Renal cortical epithelial cell (primary cell): ENCODE measurements around the gene PLA2G15. TPM values are rescaled to one million over a fixed set of nuclear protein-coding genes. Genes with fewer than 3 reads are reported as not detected.
A peak's percentile ranks its signal among the peaks of the same experiment; 100 is the strongest.
"Not testable (repeated sequence)": the region's sequence is repeated elsewhere in the genome, so short reads cannot be mapped to it uniquely, and the experiment has no call there.

Source experiments
- DNase-seq: peaks from one replicate; pipeline ENCODE4 v3.0.0-alpha.2; 2011; ENCODE audit warnings: low read depth
- total RNA-seq: library from RNA; depleted of rRNA; stranded (reverse); fragments of >200 nt; gene quantifications from 2 replicates; pipeline ENCODE4 v1.2.3, GENCODE V29; 2014

PLA2G15 gene
- total RNA-seq, 1 donor from 2014 or later, result 50.1 TPM

DNA sequence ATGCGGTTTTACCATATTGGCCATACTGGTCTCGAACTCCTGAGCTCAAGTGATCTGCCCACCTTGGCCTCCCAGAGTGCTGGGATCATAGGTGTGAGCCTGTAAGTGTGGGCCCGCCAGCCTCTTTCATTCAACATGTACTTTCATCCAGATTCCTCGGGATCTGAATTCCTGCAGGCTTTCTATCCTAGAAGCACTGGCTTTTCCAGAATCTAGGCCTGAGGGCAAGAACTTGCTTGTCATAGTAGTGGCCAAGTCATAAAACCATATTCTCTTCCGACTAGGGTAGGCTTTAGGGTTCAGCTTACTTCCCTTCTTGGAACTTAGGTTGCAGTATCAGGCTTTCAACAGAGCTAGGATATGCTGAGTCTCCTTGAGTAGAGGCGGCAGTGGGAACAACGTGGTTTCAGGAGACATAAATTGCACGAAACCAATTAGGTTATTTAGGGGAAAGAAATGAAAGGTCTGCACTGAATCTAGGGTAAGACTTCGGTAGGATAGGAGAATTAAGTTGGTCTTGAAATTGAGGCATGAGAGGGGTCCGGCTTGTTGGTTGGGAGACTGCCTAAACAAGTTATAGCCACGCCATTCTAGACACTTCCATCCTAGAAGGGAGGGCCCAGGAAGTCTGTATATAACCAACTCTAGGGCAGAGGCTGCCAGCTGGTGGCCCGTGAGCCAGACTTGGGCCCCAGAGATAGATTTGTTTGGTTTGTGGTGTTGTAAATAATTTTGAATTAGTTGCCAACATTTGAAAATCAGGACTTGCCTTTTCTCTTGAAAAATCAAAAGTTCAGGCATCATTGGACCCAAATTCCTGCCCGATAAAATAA is 34.8 kb downstream of the PLA2G15 start:
- DNase-seq, result no peak

DNA sequence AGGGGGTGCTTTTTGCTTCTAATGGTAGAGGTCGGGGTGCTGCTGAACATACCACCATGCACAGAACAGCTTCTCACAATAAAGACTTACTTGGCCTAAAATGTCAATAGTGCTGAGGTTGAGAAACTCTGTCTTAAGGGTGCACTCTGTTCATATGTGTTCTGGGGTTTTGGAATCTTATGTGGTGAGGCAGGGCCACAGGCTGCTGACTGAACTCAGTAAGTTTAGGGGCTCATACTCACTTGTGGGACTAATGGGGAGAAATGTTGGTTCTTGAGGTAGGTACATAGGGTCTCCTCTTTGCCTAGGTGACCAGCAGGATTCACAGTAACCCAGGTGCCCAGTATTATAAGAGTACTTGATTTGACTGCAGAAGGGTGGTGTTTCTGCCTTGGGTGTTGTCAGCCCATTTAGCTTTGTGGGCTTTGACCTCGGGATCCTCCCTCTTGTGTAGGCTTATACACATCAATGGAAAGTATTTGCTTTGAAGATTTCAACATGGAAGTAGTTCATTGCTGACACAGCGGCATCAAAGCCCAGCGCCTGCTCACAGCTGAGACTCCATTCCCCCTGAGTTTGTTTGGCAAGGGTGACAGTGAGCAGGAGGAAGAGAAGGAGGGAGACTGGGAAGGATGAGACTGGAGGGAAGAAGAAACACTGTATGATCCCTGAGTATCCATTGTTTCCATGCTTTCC is 36.3 kb downstream of the PLA2G15 start:
- DNase-seq, result no peak

DNA sequence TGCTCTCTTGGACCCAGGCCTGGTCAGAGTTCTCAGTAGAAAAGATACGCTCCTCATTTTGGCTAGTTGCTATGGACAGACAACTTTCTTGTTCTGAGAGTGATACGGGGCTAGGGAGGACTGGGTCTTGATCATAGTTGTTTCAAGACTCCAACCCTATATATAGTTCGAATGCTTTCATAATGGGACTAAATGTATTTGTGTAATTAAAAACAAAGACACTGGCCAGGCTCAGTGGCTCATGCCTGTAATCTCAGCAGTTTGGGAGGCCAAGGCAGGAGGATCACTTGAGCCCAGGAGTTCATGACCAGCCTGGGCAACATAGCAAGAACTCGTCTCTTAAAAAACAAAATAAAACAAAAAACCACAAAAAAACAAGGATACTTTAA is 36.9 kb downstream of the PLA2G15 start:
- DNase-seq, result no peak

DNA sequence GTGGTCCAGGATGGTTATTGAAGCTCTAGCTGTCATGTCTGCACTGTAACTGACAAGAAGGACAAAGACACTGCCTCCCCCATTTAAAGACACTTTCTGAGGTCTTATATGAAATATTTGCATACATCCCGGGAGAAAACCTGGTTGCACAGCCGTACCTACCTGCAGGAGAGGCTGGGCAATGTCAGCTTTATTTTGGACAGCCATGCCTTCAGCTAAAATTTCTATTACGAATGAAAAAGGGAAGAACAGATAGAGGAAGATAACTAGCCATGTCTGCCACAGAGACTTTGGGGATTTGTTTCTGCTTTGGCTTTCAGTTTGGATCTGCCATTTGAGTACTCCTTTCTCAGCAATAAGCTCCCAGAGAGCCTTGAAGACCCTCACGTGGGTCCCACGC is 38.2 kb downstream of the PLA2G15 start:
- DNase-seq, result no peak

DNA sequence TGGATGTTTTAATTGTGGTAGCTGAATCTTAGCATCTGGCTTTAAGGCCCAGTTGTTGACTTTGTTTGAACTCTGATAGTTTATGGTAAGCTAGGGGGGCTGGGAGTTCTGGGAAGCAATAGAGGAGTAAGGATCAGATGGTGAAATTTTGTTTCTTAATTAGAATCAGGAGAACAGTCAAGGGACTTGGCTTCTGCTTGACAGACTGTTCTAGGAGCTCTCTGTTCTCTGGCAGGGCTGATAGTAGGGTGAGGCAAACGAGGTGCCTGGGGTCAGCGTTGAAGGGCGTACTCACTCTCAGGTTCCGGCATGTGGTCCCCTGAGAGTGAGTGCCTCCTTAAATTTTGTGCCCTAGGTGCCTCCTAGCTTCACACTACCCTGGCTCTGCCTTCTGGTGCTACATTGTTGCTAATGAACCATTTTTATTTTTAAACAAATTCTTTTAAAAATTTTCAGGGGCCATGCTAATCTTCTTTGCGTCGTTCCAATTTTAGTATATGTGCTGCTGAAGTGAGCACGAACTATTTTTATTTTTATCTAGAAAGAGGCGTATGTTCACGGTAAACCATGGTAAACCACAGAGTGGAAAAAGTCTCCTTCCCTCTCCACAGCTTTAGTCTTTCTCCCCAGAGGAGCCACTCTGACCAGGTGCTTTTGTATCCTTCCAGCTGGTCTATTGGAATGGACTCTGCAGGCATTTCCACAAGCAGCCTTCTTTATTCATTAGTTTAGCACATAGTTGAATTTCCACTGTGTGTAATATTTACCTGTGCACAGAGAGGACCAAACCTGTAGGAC is 38.8 kb downstream of the PLA2G15 start:
- DNase-seq, result no peak

DNA sequence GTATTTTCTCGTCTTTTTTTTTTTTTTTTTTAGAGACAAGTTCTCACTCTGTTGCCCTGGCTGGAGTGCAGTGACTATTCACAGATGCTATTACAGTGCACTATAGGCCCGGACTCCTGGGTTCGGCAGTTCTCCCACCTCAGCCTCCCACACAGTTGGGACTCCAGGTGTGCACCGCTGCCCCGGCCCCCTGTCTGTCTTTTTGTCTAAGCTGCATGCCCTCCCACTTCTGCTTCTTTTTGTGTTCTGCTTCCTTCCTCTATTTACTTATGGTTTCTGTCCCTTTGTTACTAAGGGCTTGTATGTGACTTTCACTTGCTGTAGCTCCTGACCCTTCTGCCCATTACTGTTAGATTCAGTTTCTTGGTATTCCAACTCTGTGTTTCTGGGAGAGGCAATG is 39.7 kb downstream of the PLA2G15 start:
- DNase-seq, result no peak

DNA sequence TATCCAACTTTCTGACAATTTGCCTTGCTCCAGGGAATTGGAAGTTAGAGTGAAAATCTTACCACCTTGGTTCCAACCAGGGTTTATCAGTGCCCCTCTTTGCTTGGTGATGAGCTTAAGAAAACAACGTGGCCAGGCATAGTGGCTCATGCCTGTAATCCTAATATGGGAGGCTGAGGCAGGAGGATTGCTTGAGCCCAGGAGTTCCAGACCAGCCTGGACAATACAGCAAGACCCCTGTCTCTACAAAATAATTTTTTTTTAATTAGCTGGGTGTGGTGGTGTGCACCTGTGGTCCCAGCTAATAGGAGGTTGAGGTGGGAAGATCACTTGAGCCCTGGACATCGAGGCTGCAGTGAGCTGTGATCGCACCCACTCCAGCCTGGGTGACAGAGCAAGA is 40.5 kb downstream of the PLA2G15 start:
- DNase-seq, result no peak

DNA sequence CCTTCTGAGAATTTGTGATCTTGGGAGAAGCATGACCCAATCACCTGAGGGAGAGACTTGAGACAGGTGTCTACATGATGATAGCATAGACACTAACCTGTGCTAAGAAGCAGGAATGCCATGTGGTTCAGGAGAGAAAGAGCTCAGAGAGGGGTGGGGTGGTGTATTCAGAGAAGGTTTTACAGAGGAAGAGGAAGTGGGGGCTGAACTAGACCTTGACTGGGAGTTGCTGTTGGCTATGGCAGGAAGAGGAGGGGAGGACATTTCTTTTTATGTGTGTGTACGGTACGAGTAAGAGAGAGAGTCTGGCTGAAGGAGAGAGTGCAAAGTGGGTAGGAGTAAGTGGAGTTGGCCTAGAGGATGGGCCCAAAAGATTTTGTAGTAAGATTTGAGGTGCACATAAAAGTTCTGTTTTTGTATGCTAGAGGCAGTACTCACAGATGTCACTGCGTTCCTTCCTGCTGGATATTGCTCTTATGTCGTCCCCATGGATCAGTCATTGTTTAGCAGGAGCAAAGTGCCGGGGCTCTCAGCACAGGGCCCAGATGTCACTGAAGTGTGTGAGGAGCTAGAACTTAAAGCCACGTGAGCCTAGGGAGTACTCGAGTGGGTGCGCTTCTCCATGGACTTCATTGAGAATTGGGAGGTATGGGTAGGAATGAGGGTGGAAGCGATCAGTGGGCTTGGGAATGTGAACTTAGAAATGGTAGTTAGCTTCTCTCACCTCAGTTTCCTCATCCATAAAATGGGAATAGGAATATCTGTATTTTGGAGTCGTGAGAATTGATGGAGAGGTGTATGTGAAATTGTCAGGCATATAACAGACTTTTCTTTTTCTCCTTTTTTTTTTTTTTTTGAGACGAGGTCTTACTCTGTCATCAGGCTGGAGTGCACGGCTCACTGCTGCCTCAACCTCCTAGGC is 41.2 kb downstream of the PLA2G15 start:
- DNase-seq, result no peak

DNA sequence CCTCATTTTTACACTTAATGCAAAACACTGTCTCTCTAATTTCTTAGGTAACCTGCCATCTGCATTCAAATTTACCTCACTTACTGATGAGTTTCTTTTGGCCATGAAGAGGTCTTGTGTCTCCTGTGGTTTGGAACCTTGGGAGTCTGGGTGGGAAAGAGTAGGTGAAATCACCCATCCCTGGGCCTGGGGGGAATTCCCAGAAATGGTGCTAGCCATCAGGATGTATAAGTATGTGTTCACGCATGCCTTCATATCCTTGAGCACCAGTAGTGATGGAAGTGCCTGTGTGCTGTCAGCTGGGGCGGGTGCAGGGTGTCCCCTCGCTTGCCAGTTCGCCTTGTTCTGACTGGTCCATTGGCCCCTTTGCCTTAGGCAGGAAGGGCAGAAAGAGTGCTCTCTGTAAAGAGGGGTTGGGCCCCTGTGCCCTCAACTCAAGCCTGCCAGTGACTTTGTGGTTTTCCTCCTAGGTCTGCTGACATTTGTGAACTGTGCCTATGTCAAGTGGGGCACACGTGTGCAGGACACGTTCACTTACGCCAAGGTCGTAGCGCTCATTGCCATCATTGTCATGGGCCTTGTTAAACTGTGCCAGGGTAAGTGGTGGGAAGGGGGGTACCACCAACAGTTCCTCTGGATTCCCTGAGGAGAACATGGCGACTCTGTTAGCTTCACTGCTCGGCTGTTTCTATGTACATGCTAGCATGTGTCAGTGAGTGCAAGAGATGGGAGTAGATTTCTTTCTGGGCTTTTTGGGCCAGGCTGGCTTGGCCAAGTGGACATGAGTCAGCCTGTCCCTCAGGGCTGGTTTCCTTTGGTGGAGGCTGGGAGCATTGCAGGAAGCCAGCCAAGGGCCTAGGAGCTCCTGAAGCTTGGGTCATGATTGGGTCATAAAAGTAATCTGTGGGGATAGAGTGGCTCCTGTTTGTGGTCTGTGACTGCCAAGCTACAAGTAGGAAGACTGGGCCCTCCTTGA is 42.4 kb downstream of the PLA2G15 start:
- DNase-seq, result peak; percentile 90

DNA sequence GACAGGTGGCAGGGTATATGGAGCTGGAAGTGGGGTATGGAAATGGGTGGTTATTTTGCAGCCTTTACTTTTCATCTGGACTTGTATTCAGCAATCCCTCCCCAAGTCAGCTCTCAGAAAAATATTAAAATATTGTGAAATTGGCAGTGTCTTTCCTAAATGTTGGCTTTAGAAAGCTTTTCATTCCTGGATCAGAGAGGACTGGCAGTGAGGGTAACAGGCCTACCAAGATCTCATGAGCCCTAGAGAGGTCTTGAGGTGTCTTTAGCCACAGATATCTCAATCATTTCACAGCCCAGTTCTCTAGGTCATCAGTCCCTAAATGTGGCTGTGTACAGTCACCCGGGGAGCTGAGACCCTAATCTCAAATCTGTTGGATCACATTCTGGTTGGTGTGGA is 43.1 kb downstream of the PLA2G15 start:
- DNase-seq, result no peak

DNA sequence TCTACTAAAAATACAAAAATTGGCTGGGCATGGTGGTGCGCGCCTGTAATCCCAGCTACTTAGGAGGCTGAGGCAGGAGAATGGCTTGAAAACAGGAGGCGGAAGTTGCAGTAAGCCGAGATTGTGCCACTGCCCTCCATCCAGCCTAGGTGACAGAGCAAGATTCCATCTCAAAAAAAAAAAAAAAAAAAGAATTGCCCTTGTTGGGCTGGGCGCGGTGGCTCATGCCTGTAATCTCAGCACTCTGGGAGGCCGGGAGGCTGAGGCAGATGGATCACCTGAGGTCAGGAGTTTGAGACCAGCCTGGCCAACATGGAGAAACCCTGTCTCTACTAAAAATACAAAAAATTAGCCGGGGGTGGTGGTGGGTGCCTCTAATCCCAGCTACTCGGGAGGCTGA is 43.6 kb downstream of the PLA2G15 start:
- DNase-seq, result not testable (repeated sequence)

DNA sequence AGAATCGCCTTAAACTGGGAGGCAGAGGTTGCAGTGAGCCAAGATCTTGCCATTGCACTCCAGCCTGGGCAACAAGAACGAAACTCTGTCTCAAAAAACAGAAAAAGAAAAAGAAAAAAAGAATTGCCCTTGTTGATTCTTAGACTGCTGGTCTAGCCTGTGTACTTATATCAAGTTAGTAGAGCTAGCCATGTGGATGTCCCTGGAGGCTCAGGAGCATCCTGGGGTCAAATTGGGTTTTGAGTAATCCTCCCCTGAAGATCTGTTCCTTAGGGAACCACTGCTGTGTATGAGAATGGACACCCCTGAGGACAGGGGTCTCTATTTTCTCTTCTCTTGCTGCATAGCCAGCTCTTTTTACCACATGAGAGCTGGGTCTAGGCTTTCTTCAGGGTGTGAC is 44.0 kb downstream of the PLA2G15 start:
- no peak for DNase-seq

DNA sequence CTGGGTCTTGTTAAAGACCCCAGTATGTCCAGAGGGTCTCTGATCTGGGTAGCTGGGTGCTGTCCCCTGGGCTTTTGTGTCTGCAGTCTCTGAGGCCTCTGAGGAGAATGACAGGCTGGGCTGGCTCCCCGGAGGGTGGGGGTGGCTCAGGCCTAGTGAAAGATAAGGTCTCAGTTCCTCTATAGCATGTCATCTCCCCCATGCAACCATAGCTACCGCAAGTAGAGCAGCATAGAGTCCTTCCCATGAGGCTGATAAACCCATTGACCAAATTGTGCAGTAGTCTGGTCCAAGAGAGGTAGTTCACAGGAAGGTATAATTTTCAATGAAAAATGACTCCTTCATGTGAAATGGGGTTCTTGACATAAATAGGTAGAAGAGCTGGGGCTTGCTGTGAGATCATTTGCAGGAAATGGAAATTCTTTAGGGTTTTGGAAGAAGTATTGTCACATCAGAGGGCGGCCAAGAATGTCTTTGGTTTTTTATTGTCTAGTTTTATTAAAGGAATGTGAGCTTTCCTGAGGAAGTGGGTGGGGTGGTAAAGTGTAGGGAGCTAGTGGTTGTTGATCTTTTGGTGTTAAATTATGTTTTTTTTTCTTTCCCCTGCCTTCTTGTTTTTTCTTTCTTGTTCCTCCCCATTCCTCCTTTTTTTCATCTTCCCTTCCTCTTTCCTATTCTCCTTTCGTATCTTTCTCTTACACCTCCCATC is 44.6 kb downstream of the PLA2G15 start:
- DNase-seq, result no peak

DNA sequence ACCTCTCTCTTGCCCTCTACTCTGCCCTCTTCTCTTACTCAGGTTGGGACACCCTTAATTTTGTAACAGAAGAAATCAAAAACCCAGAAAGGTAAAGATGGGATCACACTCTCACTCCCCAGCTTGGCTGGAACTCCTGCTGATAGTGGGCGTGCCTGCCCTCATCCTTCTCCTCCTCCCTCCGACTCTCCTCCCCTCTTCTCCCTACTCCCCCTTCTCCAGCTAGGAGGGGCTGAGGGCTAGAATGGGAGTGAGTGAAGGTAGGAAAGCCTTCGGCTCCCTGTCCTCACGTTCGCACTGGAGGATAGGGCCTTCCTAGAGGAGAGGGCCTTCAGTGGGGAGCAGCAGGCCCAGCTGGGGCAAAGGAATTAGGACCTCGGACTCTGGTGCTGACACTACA is 45.3 kb downstream of the PLA2G15 start:
- no peak for DNase-seq

DNA sequence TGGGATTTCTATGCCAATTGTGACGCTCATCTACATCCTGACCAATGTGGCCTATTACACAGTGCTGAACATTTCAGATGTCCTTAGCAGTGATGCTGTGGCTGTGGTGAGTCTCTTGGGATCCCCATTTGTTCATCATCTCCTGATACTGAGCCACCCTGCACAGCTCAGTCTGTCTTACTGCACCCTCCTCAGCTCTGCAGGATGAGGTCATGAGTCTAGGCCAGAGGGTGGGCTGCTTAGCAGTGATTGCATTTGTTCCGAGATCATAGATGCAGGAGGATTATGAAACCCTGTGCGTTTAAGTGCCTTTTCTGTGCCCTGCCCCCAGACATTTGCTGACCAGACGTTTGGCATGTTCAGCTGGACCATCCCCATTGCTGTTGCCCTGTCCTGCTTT is 46.1 kb downstream of the PLA2G15 start:
- no peak for DNase-seq

DNA sequence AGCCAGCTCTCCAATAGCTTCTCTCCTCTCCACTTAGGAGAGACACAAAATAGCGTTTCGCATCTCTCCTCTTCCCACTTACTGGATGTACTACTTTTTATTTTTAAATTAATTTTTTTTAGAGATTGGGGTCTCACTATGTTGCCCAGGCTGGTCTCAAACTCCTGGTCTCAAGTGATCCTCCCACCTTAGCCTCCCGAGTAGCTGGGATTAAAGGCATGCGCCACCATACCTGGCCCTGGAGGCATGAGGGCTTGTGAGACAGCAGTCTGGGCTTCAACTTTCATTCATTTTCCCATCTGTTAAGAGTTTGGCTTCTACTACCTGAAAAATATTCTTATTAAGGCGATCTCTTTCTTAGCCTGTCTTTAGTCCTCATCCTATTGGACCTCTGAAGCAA is 47.3 kb downstream of the PLA2G15 start:
- no peak for DNase-seq

DNA sequence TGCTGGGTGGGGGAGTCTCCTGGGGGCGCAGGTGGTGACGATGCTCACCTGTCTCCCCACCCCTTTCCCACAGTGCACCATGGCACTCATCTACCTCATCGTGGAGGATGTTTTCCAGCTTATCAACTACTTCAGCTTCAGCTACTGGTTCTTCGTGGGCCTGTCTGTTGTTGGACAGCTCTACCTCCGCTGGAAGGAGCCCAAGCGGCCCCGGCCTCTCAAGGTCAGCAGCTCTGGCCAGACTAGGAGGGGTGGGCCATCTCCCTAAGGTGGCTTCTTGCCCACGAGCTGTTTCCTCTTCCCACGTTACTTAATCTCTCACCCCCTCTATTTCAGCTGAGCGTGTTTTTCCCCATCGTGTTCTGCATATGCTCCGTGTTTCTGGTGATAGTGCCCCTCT is 51.1 kb downstream of the PLA2G15 start:
- DNase-seq, result no peak

DNA sequence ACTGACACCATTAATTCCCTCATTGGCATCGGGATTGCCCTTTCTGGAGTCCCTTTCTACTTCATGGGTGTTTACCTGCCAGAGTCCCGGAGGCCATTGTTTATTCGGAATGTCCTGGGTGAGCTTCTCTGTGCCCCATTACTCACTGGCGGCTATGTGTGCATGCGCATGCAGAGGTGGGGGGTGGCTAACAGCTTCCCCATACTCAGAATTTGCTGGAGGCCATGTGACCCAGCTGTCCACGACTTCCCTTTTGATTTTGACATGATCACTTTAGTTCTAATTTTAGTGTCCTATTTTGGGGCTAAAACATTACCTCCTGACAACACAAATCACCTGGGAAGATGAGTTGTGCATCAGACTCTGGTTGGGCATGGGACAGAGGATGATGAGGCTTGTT is 51.5 kb downstream of the PLA2G15 start:
- DNase-seq, result no peak

DNA sequence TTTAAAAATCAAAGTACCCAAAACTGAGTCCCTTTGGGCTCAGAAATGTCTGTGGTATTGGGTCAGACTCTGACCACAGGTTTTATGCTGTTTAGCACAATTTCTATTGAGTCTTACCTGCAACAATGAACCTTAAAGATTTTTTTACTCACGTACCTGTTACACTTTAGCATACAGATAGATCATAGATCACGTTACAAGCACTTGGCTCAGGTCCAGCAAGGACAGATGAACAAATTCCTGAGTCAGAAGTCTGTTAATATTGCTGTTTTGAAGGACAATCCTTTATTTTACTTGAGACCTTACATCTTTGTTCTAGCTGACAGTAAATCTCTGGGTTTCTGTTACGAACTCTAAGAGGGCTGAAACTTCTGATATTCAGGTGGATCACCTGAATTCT is 52.7 kb downstream of the PLA2G15 start:
- DNase-seq, result no peak

DNA sequence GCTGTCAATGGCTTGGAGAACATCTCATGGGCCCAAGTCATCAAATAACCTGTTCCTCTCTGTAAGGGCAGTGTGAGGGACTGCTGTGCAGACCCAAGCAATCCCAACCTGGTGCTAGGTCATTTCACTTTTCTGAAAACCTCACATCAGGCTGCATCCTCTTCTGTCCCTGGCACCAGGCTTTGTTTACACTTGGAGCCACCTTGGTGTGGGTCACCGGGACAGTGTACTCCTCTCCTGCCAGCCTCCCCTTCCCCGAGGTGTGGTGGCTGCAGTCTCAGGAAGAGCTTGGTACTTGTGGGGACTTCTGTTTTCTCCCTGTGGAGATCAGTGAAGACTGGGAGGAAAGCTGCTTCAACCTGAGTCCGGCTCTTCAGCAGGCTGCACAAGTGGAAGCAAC is 53.1 kb downstream of the PLA2G15 start:
- DNase-seq, result no peak
